OCI-LY7 (cell line): ENCODE data around the gene PPP1R7. TPM values are rescaled to one million over a fixed set of nuclear protein-coding genes. Genes with fewer than 3 reads are reported as not detected.

Experiments used
- BruUV-seq: library from RNA; stranded (reverse); fragments of 400-500 nt; replicated peaks from 2 replicates; lab custom pipeline; 2021; lab: Mats Ljungman, UMichigan
- CTCF ChIA-PET: fragments of 300-600 bp; sonication (Branson Sonifier 250); formaldehyde crosslinking; loops from one replicate; lab custom pipeline; 2022; ENCODE audit warnings: antibody characterized with exemption; ENCODE audit not compliant: unreplicated experiment; lab: Charles Lee
- POLR2A ChIA-PET: fragments of 300-600 bp; sonication (Branson Sonifier 250); formaldehyde crosslinking; loops from one replicate; lab custom pipeline; 2022; ENCODE audit warnings: antibody characterized with exemption; lab: Charles Lee
- DNase-seq: peaks from one replicate; pipeline ENCODE4 v3.0.0-alpha.2; 2015; ENCODE audit warnings: low spot score
- H2AFZ ChIP-seq: fragments of 200-600 bp; sonication (generic), shearing (Covaris generic); 2 replicates; pipeline ENCODE4 v1.6.1; 2014; ENCODE audit warnings: mild to moderate bottlenecking, antibody characterized with exemption, low read length, moderate library complexity
- H3K27ac ChIP-seq: fragments of 200-600 bp; sonication (generic); 2 replicates; pipeline ENCODE4 v1.5.1; 2014; ENCODE audit warnings: mixed run types, low read depth, mild to moderate bottlenecking, moderate library complexity, low read length, inconsistent platforms; ENCODE audit not compliant: poor library complexity, severe bottlenecking
- H3K36me3 ChIP-seq: fragments of 200-600 bp; sonication (generic); 2 replicates; pipeline ENCODE4 v1.6.1; 2014; ENCODE audit warnings: mild to moderate bottlenecking, antibody characterized with exemption, low read length, moderate library complexity, mixed read lengths; ENCODE audit not compliant: insufficient read depth
- H3K4me1 ChIP-seq: fragments of 200-600 bp; sonication (generic); 2 replicates; pipeline ENCODE4 v1.5.1; 2014; ENCODE audit warnings: mild to moderate bottlenecking, low read length; ENCODE audit not compliant: insufficient read depth, poor library complexity, severe bottlenecking
- H3K4me2 ChIP-seq: fragments of 200-600 bp; sonication (generic); 2 replicates; pipeline ENCODE4 v1.6.1; 2014; ENCODE audit warnings: mild to moderate bottlenecking, low read length
- H3K4me3 ChIP-seq: fragments of 200-600 bp; sonication (generic); 2 replicates; pipeline ENCODE4 v1.5.1; 2014; ENCODE audit warnings: mild to moderate bottlenecking, low read depth, low read length; ENCODE audit not compliant: poor library complexity, severe bottlenecking
- H3K79me2 ChIP-seq: fragments of 200-600 bp; sonication (generic); 2 replicates; pipeline ENCODE4 v1.6.1; 2016; ENCODE audit warnings: low read depth, mild to moderate bottlenecking, low read length, moderate library complexity, mixed read lengths; ENCODE audit not compliant: insufficient read depth
- H3K9me2 ChIP-seq: fragments of 200-600 bp; sonication (generic); 2 replicates; pipeline ENCODE4 v1.6.1; 2016; ENCODE audit warnings: mild to moderate bottlenecking, low read length, mixed read lengths; ENCODE audit not compliant: insufficient read depth
- H3K9me3 ChIP-seq: fragments of 200-600 bp; sonication (generic); 2 replicates; pipeline ENCODE4 v1.6.1; 2014; ENCODE audit warnings: mild to moderate bottlenecking, mixed run types, low read length, mixed read lengths
- H4K20me1 ChIP-seq: fragments of 200-600 bp; sonication (generic); 2 replicates; pipeline ENCODE4 v1.6.1; 2014; ENCODE audit warnings: mild to moderate bottlenecking, antibody characterized with exemption, low read length, moderate library complexity, mixed read lengths; ENCODE audit not compliant: insufficient read depth
- EZH2phosphoT487 ChIP-seq: fragments of 200-600 bp; sonication (generic); IDR thresholded peaks from 2 replicates; pipeline ENCODE4 v1.6.1; 2018; ENCODE audit warnings: low read depth, borderline replicate concordance, mild to moderate bottlenecking, mixed run types, antibody characterized with exemption, low read length, moderate library complexity, mixed read lengths
- intact Hi-C: fragments of 100-400 bp; cut with micrococcal nuclease; formaldehyde crosslinking; loops from one replicate; pipeline ENCODE4 v1.10.0; 2022; ENCODE audit not compliant: unreplicated experiment
- total RNA-seq, 2 experiments: library from RNA; depleted of rRNA in 1 of 2; stranded (reverse); fragments of >200 nt in 1 of 2; shearing (Covaris generic) in 1 of 2; gene quantifications; 2 replicates each; pipeline ENCODE4 v1.2.3, GENCODE V29; 2014 to 2022
- TF ChIP-seq, protein P1 (sequence below): fragments of 200-600 bp; sonication (generic); conservative IDR thresholded peaks from 2 replicates; pipeline ENCODE4 v1.5.1; 2014; ENCODE audit warnings: mild to moderate bottlenecking, antibody characterized with exemption, low read length, moderate library complexity, mixed read lengths

PPP1R7 gene
- total RNA-seq, 2 experiments from 2014 or later, result 46.0 to 82.0 TPM

DNA sequence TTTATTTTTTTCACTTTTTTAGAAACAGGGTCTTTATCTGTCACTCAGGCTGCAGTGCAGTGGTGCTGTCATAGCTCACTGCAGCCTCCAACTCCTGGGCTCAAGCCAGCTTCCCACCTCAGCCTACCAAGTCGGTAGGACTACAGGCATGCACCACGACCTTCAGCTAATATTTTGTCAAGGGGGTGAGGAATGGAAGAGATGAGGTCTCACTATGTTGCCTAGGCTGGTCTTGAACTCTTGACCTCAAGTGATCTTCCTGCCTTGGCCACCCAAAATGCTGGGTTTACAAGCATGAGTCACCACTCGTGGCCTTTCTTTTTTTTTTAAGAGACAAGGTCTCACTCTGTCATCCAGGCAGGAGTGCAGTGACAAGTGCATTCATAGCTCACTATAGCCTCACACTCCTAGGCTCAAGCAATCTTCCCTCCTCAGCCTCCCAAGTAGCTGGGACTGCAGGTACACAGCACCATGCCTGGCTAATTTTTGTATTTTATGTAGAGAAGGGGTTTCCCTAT is 13.4 kb downstream of the PPP1R7 start:
- Histone ChIP-seq H3K79me2 (no peaks in the 10 kb centered on the region), H3K4me1 (no peaks in the 10 kb centered on the region), H3K4me2 (no peak overlapping the region), H4K20me1 (no peaks in the 10 kb centered on the region), H3K36me3 (peaks cover 72% of the 10 kb centered on the region), H3K9me2 (no peaks in the 10 kb centered on the region), H3K9me3 (no peaks in the 10 kb centered on the region), H2AFZ (no peak overlapping the region), H3K4me3 (no peak overlapping the region), H3K27ac (no peak overlapping the region)
- no peak for TF ChIP-seq EZH2phosphoT487
- ChIA-PET POLR2A (no interaction called here), CTCF (no interaction called here)
- no TSS peak for BruUV-seq
- DNase-seq, result no peak
- intact Hi-C loops, result no loop called here

DNA sequence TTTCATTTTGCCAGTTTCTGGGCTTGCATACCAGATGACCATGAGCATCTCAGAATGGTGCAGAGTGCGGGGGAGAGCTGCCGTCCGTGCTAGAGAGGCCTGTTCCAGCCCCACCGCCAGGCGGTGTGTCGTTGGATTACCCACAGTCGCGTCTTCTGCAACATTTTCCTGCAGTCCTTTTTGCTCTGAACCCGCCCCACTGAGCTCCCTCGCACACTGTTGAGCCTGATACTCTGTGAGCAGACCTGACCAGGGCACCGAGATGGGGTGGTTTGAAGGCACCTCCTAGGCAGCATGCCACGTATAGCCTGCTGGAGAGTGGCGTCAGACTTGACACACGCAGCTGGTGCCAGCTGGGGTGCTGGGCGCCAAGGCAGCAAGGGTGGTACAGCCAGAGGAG is 18.1 kb downstream of the PPP1R7 start:
- no peak overlapping the region for H3K4me2 ChIP-seq
- ChIA-PET POLR2A (no interaction called here), CTCF (no interaction called here)
- no peaks in the 10 kb centered on the region for H4K20me1 ChIP-seq
- no peak for TF ChIP-seq EZH2phosphoT487
- TF ChIP-seq, protein P1, sequence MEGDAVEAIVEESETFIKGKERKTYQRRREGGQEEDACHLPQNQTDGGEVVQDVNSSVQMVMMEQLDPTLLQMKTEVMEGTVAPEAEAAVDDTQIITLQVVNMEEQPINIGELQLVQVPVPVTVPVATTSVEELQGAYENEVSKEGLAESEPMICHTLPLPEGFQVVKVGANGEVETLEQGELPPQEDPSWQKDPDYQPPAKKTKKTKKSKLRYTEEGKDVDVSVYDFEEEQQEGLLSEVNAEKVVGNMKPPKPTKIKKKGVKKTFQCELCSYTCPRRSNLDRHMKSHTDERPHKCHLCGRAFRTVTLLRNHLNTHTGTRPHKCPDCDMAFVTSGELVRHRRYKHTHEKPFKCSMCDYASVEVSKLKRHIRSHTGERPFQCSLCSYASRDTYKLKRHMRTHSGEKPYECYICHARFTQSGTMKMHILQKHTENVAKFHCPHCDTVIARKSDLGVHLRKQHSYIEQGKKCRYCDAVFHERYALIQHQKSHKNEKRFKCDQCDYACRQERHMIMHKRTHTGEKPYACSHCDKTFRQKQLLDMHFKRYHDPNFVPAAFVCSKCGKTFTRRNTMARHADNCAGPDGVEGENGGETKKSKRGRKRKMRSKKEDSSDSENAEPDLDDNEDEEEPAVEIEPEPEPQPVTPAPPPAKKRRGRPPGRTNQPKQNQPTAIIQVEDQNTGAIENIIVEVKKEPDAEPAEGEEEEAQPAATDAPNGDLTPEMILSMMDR, result no peak
- no peak for DNase-seq
- no peak overlapping the region for H3K4me3 ChIP-seq
- H3K27ac ChIP-seq, result no peak overlapping the region
- intact Hi-C loops, result no loop called here
- H3K9me3 ChIP-seq, result peaks cover 11% of the 10 kb centered on the region; the same call in 1 of the 2 replicates
- no peaks in the 10 kb centered on the region for H3K4me1 ChIP-seq
- H2AFZ ChIP-seq, result no peak overlapping the region
- no peaks in the 10 kb centered on the region for H3K79me2 ChIP-seq
- H3K36me3 ChIP-seq, result peaks cover 80% of the 10 kb centered on the region
- no TSS peak for BruUV-seq
- no peaks in the 10 kb centered on the region for H3K9me2 ChIP-seq

DNA sequence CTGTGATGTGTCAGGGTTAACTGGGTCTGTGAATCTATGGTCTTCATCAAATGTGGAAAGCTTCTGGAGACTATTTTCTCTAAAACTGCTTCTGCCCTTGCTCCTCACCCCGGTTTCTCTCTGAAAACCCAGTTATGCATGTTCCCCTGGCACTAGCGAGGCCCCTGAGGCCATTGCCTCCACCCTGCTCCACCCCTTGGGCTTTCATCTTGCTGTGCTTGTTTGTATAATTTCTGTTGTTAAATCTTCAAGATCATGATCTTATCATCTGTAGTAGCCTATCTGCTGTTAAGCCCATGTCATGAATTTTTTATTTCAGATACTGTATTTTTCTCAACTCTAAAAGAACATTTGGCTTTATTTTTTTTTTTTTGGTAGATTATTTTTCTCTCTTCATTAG is 23.3 kb downstream of the PPP1R7 start:
- POLR2A ChIA-PET, result interaction anchor here (1.0 kb wide), 1 partner anchor 22 kb away, joined by 3 read pairs; no protein-coding TSS in a partner anchor
- H4K20me1 ChIP-seq, result no peaks in the 10 kb centered on the region
- no peak overlapping the region for H2AFZ ChIP-seq
- BruUV-seq, result no TSS peak
- TF ChIP-seq, protein P1, result no peak
- no peak for TF ChIP-seq EZH2phosphoT487
- CTCF ChIA-PET, result no interaction called here
- H3K9me2 ChIP-seq, result no peaks in the 10 kb centered on the region
- no peak overlapping the region for H3K27ac ChIP-seq
- intact Hi-C loops, result no loop called here
- no peak for DNase-seq
- no peaks in the 10 kb centered on the region for H3K4me1 ChIP-seq
- H3K36me3 ChIP-seq, result peaks cover 71% of the 10 kb centered on the region
- no peaks in the 10 kb centered on the region for H3K79me2 ChIP-seq
- H3K9me3 ChIP-seq, result peaks cover 11% of the 10 kb centered on the region; the same call in 1 of the 2 replicates
- no peak overlapping the region for H3K4me3 ChIP-seq
- no peak overlapping the region for H3K4me2 ChIP-seq
